ENCODE measurements around the gene CSRP3. TPM values are rescaled to one million over a fixed set of nuclear protein-coding genes. Genes with fewer than 3 reads are reported as not detected.

CSRP3 gene
- polyA plus RNA-seq, 1 donor from 2014 or later, result not detected

- TF ChIP-seq CTCF (IDR thresholded peaks at IDR 0.05; ENCODE audit: poor library complexity, severe bottlenecking), result no peak
- TF ChIP-seq SMC3 (conservative IDR thresholded peaks at IDR 0.05; ENCODE audit: poor library complexity), result no peak
- TF ChIP-seq REST (IDR thresholded peaks at IDR 0.05; ENCODE audit: borderline replicate concordance), result no peak
- TF ChIP-seq RAD21 (conservative IDR thresholded peaks at IDR 0.05), result no peak
- no peak for TF ChIP-seq POLR2AphosphoS5 (IDR thresholded peaks at IDR 0.05)
- TF ChIP-seq MXI1 (conservative IDR thresholded peaks at IDR 0.05; ENCODE audit: poor library complexity, severe bottlenecking), result no peak
Observed at GRCh38 chr11:19245351-19245750, 43.6 kb upstream of the CSRP3 start.

GRCh38 chr11:19244621-19245020 is 42.8 kb upstream of the CSRP3 start:
- H3K27ac ChIP-seq (ENCODE audit: low read length), result no peak overlapping the region
- no peaks in the 10 kb centered on the region for H3K79me2 ChIP-seq (replicated peaks; ENCODE audit: insufficient read depth, low read length)
- no peak overlapping the region for H3K4me3 ChIP-seq (ENCODE audit: low read length)
- no peak overlapping the region for H3K9ac ChIP-seq (ENCODE audit: low read length)
- no peaks in the 10 kb centered on the region for H3K36me3 ChIP-seq (ENCODE audit: insufficient read depth, low read length)
- H4K20me1 ChIP-seq (ENCODE audit: insufficient read depth), result no peaks in the 10 kb centered on the region
- H3K9me3 ChIP-seq (ENCODE audit: low read length), result no peaks in the 10 kb centered on the region
- H3K4me2 ChIP-seq (ENCODE audit: low read length), result no peak overlapping the region
- no peaks in the 10 kb centered on the region for H3F3A ChIP-seq (ENCODE audit: insufficient read depth, low read length, poor library complexity, severe bottlenecking)
- peaks cover 42% of the 10 kb centered on the region for H3K27me3 ChIP-seq (ENCODE audit: insufficient read depth, low read depth, low read length)
- H3K9me2 ChIP-seq (ENCODE audit: insufficient read depth, low read length), result no peaks in the 10 kb centered on the region
- TF ChIP-seq SMC3 (conservative IDR thresholded peaks at IDR 0.05; ENCODE audit: poor library complexity), result no peak
- no peak for TF ChIP-seq RAD21 (conservative IDR thresholded peaks at IDR 0.05)
- no peak for TF ChIP-seq EP300 (conservative IDR thresholded peaks at IDR 0.05; ENCODE audit: poor library complexity, severe bottlenecking)
- TF ChIP-seq REST (IDR thresholded peaks at IDR 0.05; ENCODE audit: borderline replicate concordance), result no peak
- no peak for TF ChIP-seq CTCF (IDR thresholded peaks at IDR 0.05; ENCODE audit: poor library complexity, severe bottlenecking)
- no peak for TF ChIP-seq MXI1 (conservative IDR thresholded peaks at IDR 0.05; ENCODE audit: poor library complexity, severe bottlenecking)
- TF ChIP-seq POLR2AphosphoS5 (IDR thresholded peaks at IDR 0.05), result no peak
- TF ChIP-seq TAF1 (IDR thresholded peaks at IDR 0.05; ENCODE audit: low read depth), result no peak
- no peak for TF ChIP-seq EZH2 (IDR thresholded peaks at IDR 0.05; ENCODE audit: borderline replicate concordance, insufficient read depth, low read length, poor library complexity, severe bottlenecking)
- no peak overlapping the region for H2AFZ ChIP-seq (ENCODE audit: low read depth, low read length)

More at GRCh38 chr11:19245351-19245750, 43.6 kb upstream of the CSRP3 start:
- H4K20me1 ChIP-seq (ENCODE audit: insufficient read depth), result no peaks in the 10 kb centered on the region
- no peak overlapping the region for H3K4me3 ChIP-seq (ENCODE audit: low read length)
- no peaks in the 10 kb centered on the region for H3K79me2 ChIP-seq (replicated peaks; ENCODE audit: insufficient read depth, low read length)
- H3K27me3 ChIP-seq (ENCODE audit: insufficient read depth, low read depth, low read length), result peaks cover 38% of the 10 kb centered on the region
- no peaks in the 10 kb centered on the region for H3F3A ChIP-seq (ENCODE audit: insufficient read depth, low read length, poor library complexity, severe bottlenecking)
- no peak overlapping the region for H3K27ac ChIP-seq (ENCODE audit: low read length)
- no peaks in the 10 kb centered on the region for H3K36me3 ChIP-seq (ENCODE audit: insufficient read depth, low read length)
- H2AFZ ChIP-seq (ENCODE audit: low read depth, low read length), result no peak overlapping the region
- H3K9ac ChIP-seq (ENCODE audit: low read length), result no peak overlapping the region
- no peaks in the 10 kb centered on the region for H3K9me3 ChIP-seq (ENCODE audit: low read length)
- no peak overlapping the region for H3K4me2 ChIP-seq (ENCODE audit: low read length)
- no peaks in the 10 kb centered on the region for H3K9me2 ChIP-seq (ENCODE audit: insufficient read depth, low read length)
